Measurements from ENCODE around the gene MRPL42. TPM values are rescaled to one million over a fixed set of nuclear protein-coding genes. Genes with fewer than 3 reads are reported as not detected.

MRPL42 gene
- total RNA-seq, 1 donor from 2014 or later, result 93.9 TPM

DNA sequence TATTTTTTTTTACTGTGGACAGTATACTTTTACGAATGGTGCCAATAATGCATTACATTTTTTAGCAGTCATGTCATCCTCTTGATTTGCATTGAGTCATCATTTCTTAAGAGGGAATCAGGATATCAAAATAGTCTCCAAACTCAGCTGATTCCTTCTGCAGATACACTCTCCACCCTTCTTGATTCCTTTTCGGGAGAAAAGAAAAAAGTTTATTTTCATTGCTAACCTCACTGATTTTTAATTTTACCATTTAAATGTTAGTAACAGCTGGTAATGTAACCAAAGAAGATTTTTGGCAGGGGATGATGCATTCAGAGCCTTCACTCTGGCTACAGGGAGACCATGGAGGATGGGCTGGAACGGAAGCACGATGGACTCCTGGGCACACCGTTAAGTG, 47.5 kb downstream of the MRPL42 start:
- Mint-ChIP-seq H3K27me3 (no peaks in the 10 kb centered on the region), H3K4me3 (ENCODE audit: low read depth) (no peak overlapping the region), H3K9me3 (ENCODE audit: low read depth) (no peaks in the 10 kb centered on the region), H3K36me3 (ENCODE audit: insufficient read depth) (peaks cover under 1% of the 10 kb centered on the region), H3K27ac (no peak overlapping the region), H3K4me1 (ENCODE audit: low read depth) (peaks cover 1% of the 10 kb centered on the region)
- TF ChIP-seq, protein P1, sequence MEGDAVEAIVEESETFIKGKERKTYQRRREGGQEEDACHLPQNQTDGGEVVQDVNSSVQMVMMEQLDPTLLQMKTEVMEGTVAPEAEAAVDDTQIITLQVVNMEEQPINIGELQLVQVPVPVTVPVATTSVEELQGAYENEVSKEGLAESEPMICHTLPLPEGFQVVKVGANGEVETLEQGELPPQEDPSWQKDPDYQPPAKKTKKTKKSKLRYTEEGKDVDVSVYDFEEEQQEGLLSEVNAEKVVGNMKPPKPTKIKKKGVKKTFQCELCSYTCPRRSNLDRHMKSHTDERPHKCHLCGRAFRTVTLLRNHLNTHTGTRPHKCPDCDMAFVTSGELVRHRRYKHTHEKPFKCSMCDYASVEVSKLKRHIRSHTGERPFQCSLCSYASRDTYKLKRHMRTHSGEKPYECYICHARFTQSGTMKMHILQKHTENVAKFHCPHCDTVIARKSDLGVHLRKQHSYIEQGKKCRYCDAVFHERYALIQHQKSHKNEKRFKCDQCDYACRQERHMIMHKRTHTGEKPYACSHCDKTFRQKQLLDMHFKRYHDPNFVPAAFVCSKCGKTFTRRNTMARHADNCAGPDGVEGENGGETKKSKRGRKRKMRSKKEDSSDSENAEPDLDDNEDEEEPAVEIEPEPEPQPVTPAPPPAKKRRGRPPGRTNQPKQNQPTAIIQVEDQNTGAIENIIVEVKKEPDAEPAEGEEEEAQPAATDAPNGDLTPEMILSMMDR (IDR thresholded peaks at IDR 0.05; ENCODE audit: unreplicated experiment), result no peak
- no peak for DNase-seq (ENCODE audit: low spot score, unreplicated experiment)

DNA sequence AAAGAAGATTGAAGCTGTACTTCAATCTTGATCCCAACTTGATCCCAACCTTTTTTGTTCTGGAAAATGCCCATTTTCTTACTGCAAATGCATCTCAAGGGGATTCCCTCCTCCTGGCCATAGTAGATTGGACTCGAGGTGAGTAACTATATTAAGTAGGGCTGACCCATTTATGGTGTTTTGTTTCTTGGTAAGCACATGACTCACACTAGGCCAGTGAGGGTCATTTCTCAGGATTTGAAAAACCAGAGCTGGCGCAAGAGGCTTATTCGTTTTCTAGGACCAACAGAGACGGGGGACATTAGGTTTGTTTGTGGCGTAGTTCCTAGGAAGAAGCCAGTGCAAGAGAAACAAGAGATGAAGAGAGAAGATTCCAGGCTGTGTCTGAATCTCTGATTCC, 51.4 kb downstream of the MRPL42 start:
- no peak overlapping the region for H3K4me3 Mint-ChIP-seq (ENCODE audit: low read depth)
- no peaks in the 10 kb centered on the region for H3K27me3 Mint-ChIP-seq
- peaks cover 8% of the 10 kb centered on the region for H3K4me1 Mint-ChIP-seq (ENCODE audit: low read depth)
- H3K9me3 Mint-ChIP-seq (ENCODE audit: low read depth), result no peaks in the 10 kb centered on the region
- H3K36me3 Mint-ChIP-seq (ENCODE audit: insufficient read depth), result no peaks in the 10 kb centered on the region
- H3K27ac Mint-ChIP-seq, result no peak overlapping the region
- no peak for DNase-seq (ENCODE audit: low spot score, unreplicated experiment)
- TF ChIP-seq, protein P1 (IDR thresholded peaks at IDR 0.05; ENCODE audit: unreplicated experiment), result no peak

DNA sequence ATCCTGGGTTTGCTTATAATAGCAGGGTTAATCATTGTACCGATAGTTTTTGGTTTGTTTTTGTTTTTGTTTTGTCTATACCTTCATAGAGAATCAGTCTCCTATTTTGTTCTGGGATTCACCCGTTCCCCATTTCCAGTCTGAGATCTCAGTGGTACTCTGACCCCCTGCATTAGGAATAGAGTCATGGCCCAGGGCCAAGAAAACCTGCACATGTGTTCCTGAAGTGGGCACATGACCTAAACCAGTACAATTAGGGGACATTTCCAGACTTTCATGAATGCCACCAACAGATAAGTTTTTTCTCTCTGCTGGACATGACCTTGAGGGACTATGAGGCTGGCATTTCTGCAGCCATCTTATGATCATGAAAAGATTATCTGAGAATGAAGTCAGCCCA, 52.5 kb downstream of the MRPL42 start:
- DNase-seq (ENCODE audit: low spot score, unreplicated experiment), result no peak
- Mint-ChIP-seq H3K27ac (no peak overlapping the region), H3K36me3 (ENCODE audit: insufficient read depth) (no peaks in the 10 kb centered on the region), H3K9me3 (ENCODE audit: low read depth) (no peaks in the 10 kb centered on the region), H3K4me1 (ENCODE audit: low read depth) (peaks cover 10% of the 10 kb centered on the region), H3K27me3 (no peaks in the 10 kb centered on the region), H3K4me3 (ENCODE audit: low read depth) (no peak overlapping the region)
- TF ChIP-seq, protein P1 (IDR thresholded peaks at IDR 0.05; ENCODE audit: unreplicated experiment), result no peak

DNA sequence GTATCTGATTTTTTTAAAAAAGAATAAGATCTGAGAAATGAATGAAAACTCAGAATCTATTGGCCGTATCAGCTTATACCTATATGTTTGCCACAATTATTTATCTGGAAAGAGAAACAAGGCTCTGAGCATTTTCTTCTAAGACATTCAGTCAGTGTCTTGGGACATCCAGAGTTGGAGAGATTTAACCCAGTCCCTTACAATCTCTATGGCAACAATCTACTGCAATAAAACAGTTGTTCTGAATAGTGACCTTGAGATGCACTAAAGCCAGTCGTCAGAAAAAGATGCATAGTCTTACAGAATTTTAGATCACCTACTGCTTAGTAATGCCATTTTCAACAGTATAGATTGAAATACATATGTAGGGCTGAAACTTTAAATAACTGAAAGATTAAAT, 53.1 kb downstream of the MRPL42 start:
- Mint-ChIP-seq H3K36me3 (ENCODE audit: insufficient read depth) (no peaks in the 10 kb centered on the region), H3K27ac (no peak overlapping the region), H3K27me3 (no peaks in the 10 kb centered on the region), H3K9me3 (ENCODE audit: low read depth) (no peaks in the 10 kb centered on the region), H3K4me3 (ENCODE audit: low read depth) (no peak overlapping the region), H3K4me1 (ENCODE audit: low read depth) (peaks cover 11% of the 10 kb centered on the region)
- DNase-seq (ENCODE audit: low spot score, unreplicated experiment), result no peak
- TF ChIP-seq, protein P1 (IDR thresholded peaks at IDR 0.05; ENCODE audit: unreplicated experiment), result no peak

DNA sequence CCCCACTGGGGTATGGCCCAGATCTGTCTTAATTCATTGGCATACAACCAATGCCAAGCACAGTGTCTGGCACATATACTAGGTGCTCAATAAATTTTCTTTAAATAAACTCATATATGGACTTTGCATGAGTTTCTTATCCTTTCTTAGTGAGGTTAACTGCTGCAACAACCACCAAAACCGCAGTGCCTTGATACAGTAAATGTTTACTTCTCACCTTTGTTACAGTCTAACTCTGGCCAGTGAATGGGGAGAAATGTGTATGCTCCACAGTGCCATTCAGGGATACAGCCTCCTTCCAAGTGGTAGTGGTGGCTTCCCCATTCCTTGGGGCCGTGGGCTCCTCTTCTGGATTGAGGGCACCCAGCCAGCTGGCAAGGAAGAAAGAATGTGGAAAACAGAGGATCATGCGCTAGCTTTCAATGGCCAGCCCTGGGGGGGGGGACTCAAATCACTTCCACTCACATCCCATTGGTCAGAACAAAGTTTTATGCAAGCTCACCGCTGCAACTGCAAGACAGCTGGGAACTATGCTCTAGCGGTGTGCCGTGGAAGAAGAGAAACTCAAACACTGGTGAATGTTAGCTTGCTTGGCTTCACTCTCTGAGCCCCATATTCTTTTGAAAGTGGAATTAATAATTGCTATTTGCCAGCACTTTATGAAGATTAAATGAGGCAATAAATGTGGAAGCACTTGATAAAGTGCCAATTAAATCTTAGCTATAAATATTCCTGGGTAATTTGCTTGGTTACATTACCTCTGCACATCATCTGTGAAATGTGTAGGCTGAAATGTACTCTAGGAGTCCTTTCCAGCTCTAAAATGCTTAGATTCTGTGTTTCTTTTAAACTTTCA, 54.1 kb downstream of the MRPL42 start:
- TF ChIP-seq, protein P1 (IDR thresholded peaks at IDR 0.05; ENCODE audit: unreplicated experiment), result no peak
- Mint-ChIP-seq H3K9me3 (ENCODE audit: low read depth) (no peaks in the 10 kb centered on the region), H3K4me3 (ENCODE audit: low read depth) (no peak overlapping the region), H3K27me3 (no peaks in the 10 kb centered on the region), H3K36me3 (ENCODE audit: insufficient read depth) (no peaks in the 10 kb centered on the region), H3K27ac (no peak overlapping the region), H3K4me1 (ENCODE audit: low read depth) (peaks cover 17% of the 10 kb centered on the region)
- no peak for DNase-seq (ENCODE audit: low spot score, unreplicated experiment)

Measured in progenitor cell of endocrine pancreas (in vitro differentiated cells).